22Rv1 (cell line): Measurements from ENCODE around the gene TMED10.

Source experiments
- ZFX ChIP-seq: fragments of 450-650 bp; IDR thresholded peaks from 2 replicates; pipeline ENCODE4 v1.6.1; 2017; ENCODE audit warnings: antibody characterized with exemption, borderline replicate concordance
- TF ChIP-seq, protein P1 (sequence below): fragments of 450-650 bp; IDR thresholded peaks from 2 replicates; pipeline ENCODE4 v1.5.1; 2017; ENCODE audit warnings: mild to moderate bottlenecking

DNA sequence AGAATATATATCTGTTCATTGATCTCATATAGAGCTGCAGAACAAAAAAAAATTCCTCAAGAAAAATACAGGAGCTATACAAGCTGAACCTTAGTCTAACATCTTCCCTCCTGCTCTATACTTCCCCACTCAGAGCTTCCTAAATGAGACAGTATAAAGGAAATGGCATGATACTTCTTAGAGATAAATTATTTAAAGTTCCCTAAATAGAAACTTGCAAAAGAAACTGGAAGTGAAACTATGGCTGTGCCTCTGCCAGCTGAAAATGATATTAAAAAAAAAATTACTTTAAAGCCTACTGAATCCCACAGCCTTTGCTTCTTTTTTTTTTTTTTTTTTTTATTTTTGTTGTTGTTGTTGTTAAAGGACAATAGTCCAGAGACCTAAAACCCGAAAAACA is 37.9 kb downstream of the TMED10 start:
- TF ChIP-seq, protein P1, sequence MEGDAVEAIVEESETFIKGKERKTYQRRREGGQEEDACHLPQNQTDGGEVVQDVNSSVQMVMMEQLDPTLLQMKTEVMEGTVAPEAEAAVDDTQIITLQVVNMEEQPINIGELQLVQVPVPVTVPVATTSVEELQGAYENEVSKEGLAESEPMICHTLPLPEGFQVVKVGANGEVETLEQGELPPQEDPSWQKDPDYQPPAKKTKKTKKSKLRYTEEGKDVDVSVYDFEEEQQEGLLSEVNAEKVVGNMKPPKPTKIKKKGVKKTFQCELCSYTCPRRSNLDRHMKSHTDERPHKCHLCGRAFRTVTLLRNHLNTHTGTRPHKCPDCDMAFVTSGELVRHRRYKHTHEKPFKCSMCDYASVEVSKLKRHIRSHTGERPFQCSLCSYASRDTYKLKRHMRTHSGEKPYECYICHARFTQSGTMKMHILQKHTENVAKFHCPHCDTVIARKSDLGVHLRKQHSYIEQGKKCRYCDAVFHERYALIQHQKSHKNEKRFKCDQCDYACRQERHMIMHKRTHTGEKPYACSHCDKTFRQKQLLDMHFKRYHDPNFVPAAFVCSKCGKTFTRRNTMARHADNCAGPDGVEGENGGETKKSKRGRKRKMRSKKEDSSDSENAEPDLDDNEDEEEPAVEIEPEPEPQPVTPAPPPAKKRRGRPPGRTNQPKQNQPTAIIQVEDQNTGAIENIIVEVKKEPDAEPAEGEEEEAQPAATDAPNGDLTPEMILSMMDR = no peak
- TF ChIP-seq ZFX = no peak
